HG02610 (cell line): Measurements from ENCODE around the gene UQCR11.

Experiments
- ATAC-seq: cut with Tn5 transposase; IDR thresholded peaks from one replicate; pipeline ENCODE4 v1.9.1; 2021; ENCODE audit warnings: mild to moderate bottlenecking, moderate library complexity; ENCODE audit not compliant: unreplicated experiment

UQCR11 gene

DNA sequence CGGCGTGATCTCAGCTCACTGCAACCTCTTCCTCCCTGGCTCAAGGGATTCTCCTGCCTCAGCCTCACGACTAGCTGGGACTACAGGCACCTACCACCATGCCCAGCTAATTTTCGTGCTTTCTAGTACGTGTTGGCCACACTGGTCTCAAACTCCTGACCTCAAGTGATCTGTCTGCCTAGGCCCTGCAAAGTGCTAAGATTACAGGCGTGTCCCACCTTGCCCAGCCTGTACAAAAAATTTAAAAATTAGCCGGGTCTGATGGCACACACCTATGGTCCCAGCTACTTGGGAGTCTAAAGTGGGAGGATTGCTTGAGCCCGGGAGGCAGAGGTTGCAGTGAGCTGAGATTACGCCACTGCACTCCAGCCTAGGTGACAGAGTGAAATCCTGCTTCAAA, 32.5 kb downstream of the UQCR11 start:
- ATAC-seq = no peak

DNA sequence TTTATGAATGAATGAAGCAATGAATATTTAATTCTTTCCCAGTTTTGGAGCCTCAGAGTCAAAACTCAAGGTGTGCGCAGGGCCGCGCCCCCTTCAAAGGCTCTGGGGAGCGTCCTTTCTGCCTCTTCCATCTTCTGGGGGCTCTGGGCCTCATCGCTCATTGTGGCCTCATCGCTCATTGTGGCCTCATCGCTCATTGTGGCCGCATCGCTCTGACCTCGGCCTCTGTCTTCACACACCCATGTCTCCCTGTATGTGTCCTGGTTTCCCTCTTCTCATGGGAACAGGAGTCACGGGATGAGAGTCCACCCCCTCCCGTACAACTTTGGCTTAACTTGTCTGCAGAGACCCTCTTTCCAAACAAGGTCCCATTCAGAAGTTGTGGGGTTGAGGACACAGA, 33.9 kb downstream of the UQCR11 start:
- ATAC-seq = no peak

DNA sequence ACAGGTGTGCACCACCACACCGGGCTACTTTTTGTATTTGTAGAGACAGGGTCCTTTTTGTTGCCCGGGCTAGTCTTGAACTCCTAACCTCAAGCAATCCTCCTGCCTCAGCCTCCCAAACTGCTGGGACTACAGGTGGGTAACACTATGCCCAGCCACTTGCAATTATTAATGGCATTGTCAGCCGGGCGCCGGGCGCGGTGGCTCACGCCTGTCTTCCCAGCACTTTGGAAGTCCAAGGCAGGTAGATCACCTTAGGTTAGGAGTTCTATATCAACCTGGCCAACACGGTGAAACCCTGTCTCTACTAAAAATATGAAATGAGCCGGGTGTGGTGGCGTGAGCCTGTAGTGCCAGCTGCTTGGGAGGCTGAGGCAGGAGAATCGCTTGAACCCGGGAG, 34.4 kb downstream of the UQCR11 start:
- ATAC-seq = no peak

DNA sequence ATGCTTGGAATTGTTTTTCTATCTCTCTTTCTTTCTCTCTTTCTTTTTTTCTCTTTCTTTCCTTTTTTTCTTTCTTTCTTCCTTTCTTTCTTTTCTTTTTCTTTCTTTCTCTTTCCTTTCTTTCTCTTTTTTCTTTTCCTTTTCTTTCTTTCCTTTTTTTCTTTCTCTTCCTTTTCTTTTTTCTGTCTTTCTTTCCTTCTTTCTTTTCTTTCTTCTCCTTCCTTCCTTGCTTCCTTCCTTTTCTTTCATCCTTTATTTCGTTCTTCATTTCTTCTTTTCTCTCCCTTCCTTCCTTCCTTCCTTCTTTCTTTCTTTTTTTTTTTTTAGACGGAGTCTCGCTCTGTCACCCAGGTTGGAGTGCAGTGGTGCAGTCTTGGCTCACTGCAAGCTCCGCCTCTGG, 35.3 kb downstream of the UQCR11 start:
- no peak for ATAC-seq

DNA sequence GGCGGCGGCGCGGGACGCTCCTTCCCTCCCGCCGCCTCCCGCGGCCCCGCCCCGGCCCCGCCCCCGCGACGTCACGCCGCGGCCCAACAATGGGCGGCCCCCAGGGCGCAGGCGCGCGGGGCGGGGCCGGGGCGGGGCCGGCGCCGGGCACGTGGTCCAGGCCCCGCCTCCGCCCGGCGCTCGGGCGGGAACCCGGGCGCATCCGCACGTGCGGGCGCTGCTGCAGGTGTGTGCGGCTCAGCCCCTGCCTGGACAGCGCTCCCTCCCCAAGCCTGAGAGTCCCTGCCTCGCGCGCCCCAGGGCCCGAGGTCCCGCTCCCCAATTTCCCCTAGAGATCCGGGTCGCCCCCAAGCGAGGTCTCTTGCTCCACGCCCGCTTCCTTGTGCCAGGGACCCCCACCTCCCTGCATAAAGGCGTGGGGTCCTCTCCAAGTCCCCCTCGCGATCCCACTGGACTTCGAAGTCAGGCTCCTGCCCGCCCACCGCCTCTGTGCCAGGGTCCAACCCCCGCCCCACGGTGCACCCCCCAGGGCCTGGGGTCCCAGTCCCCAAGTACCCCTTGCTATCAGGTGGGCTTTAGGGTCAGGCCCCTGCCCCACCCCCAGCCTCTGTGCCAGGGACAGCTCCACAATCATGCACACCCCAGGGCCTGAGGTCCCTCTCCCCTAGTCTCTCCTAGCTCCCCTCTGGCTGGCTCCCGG, 36.8 kb downstream of the UQCR11 start, which contains the start of gene MEX3D:
Gene MEX3D, minus strand, starts transcription at position 6 of the 700 bp plus-strand sequence. CDS start 267 bp downstream, outside the sequence.
- ATAC-seq = peak; percentile 50

DNA sequence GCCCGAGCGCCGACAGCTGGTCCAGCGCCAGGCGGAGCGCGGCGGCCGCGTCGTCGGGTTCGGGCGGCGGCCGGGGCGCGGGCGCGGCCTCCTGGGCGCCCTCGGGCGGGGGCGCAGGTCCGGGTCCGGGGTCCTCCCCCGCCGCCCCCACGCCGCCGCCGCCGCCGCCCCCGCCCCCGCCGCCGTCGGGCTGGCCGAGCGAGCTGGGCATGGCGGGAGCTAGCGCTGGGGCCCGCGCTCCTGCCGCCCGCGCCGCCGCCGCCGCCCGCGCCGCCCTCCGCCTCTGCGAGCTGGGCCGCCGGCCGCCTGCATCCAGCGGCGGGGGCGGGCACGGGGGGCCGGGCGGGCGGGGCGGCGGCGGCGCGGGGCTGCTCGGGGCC, 37.4 kb downstream of the UQCR11 start:
- no peak for ATAC-seq

DNA sequence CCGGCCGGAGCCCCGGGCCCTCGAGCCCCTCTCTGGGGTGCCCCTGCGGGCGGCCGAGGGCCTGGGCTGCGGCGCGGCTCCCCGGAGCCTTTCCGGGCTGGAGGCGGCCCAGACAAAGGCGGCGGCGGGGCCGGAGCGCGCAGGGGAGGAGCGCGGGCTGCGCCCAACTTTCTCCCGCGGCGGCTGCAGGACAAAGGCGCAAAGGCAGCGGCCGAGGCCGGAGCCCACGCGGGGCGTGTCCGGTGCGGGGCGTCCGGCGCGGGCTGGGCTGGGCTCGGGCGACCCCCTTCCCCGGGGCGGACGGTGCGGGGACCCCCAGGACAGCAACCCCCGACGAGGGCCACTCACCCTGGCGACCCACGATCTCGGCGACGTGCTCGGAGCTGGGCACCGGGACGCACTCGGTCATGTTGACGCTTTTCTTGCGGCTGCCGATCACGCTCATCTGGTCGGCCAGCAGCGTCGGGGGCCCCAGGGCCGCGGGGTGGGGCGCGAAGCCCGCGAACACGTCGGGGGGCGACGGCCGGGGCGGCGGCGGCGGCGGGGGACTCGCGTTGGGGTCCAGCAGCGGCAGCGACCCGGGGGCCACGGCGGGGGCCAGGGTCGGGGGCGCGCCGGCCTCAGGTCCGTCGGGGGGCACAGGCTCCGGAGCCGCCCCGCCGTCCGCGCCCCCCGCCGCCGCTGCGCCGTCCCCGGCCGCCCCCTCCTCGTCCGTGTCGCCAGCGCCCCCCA, 38.0 kb downstream of the UQCR11 start:
- ATAC-seq = no peak

DNA sequence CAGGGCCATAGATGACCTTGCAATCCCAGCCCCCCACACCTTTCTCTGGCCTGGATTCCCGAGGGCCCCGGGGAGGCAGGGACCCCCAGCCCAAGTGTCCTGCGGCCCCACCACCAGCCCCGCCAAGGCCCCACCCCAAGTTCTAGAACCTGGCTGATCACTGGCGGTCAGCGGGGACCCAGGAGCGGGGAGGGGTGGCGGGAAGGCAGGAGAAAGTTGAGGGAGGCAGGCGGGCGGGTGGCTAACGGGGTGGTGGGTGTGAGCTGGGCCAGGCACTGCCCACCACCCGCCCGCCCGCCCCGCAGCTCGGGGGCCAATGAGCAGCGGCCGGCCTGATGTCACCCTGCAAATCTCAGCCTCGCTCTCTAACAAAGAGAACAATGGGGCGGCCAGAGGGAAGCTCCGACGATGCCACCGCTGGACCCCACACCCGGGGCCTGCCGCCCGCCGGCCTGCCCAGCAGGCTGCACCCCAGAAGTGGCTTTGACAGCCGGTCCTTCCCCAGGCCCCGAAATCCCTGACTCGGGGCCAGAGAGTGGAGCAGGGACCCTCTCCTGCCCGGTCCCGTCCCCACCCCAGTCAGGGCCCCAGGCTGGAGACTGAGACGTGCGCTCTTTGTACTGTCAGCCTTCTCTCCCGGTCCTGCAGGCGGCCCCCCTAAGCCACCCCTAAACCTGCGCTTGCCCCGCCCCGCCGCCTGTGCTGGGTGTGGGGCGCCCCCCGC, 38.7 kb downstream of the UQCR11 start:
- no peak for ATAC-seq

DNA sequence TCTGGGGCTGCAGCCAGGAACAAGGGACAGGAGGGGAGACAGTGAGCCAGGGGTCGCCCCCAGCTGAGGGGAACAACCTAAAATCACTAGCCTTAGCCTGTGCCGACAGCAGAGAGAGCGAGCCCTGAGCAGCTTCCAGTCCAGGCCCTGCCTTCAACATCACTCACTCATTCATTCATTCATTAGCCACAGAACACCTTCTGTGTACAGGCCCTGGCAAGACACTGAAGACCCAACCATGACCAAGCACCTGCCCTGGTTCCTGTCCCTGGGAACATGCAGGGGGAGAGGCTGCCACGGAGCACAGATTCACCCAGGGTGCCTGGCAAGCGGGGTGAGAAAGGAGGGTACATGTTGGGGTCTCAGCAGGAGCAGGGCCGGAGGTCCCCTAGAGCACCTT, 42.0 kb downstream of the UQCR11 start:
- no peak for ATAC-seq

DNA sequence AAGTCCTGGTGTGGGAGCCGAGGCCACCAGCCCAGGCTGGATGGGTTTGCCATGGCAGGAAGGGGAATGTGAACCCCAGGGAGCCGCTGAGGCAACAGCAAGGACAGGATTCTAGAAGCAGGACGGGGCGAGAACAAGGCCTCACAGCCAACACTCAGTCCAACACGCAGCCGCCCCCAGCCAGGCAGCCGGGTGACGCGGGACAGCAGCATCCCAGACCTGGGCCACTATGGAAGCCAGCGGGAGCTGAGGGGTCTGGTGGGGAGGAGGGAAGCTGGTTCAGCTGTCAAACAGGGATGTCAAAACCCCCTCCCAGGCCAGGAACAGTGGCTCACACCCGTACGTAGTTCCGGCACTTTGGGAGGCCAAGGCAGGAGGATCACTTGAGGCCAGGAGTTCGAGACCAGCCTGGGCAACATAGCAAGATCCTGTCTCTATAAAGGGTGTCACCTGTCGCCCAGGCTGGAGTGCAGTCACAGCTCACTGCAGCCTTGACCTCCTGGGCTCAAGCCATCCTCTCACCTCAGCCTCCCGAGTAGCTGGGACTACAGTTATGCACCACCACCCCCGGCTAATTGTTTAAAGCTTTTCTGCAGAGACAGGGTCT, 43.9 kb downstream of the UQCR11 start:
- ATAC-seq = no peak

DNA sequence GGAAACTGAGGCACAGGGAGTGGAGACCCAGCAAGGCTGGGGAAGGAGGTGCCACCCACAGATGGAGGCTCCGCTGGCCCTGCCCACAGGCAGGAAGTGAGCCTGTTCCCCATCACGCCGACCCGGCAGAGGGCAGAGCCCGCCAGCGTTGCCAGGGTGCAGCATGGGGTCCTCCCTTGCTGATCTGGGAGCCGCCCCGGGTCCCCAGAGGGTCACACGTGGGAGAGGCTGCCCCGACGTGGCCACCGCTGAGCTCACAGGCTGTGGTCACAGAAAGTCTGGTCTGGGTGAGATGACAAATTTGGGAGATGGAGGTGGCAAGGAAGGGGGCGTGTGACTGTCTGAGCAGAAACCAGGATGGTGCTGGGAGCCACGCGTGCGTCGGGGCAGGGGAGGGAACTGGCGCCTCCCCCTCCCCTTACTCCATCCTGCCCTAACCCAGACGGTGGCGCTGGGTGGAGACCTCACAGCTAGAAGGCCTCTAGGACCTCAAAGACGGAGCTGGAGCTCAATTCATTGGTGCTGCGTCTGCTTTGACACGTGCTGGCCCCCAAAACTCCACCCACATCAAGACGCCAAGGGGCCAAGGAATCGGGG, 44.9 kb downstream of the UQCR11 start:
- ATAC-seq = no peak

DNA sequence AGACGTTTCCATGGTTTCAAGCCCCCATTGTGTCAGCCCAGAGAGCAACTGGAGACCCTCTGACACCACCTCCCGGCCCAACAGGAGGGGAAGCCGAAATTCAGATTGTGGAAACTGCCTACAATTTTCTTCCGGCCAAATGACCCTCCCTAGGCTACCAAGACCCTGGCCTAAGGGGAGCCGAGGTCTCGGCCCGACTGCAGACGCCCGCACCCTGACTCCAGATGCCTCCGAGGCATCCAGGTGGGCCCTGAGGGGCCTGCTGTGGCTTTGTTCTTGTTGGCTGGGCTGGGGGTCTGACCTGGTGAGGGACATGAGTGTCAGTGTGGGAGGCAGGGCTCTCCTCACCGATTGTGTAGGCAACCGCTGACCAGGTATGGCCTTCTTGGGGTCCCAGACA, 46.7 kb downstream of the UQCR11 start:
- ATAC-seq = no peak

DNA sequence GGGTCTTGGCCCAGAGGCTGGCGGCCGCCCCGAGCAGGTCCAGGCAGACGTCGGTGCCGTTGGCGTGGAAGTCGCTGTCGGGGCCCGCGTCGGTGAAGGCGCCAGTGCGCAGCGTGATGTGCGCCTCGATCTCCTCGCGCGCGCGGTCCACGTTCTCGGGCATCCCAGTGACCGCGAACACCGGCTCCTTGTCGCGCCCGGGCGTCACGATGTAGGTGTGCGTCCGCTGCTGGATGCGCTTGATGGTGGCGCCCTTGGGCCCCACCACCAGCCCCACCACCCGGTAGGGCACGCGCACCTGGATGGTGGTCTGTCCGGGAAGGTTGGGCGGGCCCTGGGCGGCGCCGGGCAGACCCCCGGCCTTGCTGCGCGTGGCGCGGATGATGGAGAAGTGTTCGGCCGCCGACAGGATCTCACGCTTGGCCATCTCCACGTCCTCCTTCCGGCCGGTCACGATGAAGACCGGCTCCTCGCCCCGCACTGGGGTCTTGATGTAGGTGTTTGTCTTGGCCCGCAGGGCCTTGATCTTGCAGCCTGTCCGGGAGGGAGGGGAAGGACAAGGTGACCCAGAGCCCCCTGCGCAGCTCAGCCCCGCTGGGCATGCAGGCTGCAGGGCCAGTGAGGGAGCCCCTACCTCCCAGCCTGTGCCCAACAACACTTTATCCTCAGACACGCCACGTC, 48.7 kb downstream of the UQCR11 start:
- ATAC-seq = no peak

DNA sequence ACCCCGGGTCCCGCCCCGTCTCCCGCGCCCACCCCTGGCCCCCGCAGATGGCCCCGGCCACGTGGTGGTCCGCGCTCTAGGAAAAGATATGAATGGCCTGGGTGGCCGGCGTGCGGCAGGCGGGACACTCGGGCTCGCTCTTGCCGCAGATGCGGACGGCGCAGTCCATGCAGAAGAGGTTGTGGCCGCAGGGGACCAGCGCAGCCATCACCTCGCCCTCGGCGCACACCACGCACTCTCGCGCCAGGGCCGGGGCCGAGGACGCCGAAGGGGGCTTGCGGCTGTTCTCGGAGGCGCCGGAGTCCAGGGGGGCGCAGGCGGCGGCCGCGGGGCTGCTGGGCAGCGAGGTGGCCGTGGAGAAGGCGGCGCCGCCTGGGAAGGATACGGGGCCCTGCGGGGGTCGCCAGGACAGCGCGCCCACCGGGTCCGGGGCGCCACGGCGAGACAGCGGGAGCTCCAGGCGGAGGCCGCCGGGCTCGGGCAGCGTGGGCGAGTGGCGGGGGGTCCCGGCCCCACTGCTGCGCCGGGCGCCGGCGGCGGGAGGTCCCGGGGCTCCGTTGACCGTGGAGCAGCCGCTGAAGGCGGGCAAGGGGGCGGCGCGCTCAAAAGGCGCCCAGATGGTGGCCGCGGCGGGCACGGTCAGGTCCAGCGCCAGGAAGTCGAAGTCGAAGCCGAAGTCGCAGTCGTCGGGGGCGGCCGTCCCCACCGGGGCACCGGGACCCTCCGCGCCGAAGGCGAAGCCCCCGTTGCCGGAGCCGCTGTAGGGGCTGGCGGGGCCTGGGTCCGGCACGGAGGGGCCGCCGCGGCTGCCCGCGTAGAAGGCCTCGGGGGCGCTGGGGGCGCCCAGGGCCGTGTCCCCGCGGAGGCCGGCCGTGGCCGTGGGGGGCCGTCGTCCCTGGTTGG, 49.5 kb downstream of the UQCR11 start:
- ATAC-seq = no peak

DNA sequence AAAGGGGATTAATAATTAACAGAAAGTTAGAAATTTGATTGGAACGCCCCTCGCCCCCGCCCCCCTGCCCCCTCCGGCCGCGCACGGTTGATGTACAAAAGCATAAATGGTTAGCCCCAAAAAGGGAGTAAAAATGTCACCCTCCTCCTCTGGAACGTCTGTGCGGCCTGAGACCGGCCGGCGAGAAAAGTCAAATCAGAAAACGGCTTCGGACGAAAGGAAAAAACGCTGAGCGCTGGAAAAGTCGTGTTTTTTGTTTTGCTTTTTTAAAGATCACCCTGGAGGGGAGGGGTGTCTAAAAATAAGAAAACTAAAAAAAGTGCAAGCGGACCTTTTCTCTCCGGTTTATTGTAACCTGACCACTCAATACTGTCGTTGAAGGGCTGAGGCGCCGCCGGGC, 50.3 kb downstream of the UQCR11 start:
- ATAC-seq = no peak

DNA sequence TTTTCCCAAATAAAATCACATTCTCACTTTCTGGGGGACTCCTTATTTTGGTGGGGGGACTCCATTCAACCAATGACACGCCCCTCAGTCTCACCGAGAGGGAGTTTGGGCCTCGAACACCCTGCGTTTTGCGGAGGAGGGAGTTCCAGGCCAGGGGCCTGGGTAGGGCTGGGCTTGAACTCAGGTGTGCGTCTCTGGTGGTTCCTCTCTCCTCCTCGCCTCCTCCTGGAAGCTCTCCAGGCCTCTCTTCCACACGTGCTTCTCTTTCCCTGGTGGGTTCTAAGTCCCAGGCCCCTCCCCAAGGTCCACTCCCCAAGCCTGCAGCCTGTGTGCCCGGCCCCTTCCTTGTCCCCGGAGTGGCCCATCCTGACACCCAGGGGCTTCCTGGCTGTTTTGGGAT, 51.8 kb downstream of the UQCR11 start:
- ATAC-seq = no peak

DNA sequence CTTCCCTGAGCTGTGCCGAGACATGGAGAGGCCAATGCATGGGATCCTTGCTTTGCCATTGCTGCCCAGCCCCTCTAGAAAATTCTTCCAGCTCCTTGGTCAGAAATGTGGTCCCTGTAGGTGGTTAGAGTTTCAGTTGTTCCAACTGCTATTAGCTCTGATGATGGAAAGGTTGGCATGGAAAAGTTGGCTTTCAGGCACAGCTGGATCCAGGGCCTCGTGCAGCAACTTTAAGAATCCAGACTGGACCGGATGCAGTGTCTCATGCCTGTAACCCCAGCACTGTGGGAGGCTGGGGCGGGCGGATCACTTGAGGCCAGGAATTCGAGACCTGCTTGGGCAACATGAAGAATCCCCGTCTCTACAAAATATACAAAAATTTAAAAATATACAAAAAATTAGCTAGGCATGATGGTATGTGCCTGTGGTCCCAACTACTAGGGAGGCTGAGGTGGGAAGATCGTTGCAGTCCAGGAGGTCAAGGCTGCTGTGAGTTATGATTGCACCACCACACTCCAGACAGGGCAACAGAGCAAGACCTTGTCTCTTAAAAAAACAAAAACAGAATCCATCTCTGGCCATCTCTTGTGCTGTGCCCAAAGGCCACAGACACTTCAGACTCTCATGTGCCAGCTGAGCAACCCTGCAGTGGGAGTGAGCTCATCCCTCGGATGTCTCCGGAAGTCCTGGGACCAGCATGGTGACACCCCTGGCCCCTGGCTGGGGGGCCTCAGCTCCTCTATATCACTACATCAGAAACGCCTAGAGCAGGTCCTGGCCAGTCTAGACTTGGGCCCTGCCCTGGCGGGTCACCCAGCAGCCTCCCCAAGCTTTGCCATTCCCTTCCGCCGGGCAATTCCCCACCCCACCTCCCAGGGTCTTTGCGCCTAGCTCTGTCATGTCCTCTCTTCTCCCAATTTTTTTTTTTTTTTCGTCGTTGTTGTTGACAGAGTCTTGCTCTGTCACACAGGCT, 53.9 kb downstream of the UQCR11 start:
- no peak for ATAC-seq

DNA sequence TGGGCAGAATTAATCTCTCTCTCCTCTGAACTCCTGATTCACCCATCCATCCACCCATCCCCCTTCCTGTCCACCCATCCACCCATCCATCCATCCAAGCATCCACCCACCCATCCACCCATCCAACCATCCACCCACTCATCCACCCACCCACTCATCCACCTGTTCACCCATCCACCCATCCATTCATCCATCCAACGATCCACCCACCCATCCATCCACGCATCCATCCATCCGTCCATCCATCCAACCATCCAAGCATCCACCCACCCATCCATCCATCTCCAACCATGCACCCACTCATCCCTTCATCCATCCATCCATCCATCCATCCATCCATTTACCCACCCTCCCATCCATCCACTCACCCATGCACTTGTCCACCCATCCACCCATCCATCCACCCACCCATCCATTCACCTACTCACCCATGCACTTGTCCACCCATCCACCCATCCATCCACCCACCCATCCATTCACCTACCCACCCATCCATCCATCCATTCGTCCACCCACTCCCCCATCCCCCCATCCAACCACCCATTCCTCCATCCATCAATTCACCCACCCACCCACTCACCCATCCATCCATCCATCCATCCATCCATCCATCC, 55.8 kb downstream of the UQCR11 start:
- ATAC-seq = no peak
